ENCODE results near the gene GARS1.
"Not testable (repeated sequence)": the region's sequence is repeated elsewhere in the genome, so short reads cannot be mapped to it uniquely, and the experiment has no call there.

Gene GARS1

DNA sequence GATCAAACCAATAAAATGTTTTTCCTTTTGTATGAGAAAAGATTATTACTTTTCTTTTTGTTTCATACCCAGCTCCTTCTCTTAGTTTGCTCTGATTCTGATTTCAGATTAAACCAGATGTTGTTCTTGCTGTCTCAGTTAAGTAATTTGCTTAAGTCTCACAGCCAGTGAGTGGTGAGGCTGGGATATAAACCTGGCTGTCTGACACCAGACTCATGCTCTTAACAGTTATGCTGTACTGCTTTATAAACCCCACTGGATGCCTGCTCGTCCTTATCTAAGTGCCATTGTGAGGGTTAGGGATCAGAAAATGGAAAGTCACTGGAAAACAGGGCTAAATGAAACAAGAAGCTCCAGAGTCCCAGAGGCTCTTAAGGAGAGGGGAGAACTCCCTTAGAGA lies 24.3 kb downstream of the GARS1 start:
- no peak for DNase-seq

DNA sequence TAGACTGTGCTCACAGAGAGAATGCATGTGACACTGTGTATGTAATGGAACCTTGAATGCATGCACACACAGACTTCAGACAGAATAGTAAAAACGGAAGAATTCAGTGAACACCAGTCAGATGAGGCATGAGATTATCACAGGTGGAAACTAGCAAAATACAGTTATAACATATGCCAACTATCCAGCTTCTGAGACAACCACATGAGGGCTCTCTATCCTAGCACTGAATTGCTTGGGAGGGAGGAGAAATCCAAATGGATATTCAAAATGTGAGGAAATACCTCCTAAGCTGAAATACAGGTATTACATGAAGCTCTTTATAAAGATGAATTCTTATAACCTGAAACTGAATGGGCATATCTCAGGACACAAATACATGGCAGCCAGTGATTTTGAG lies 30.6 kb downstream of the GARS1 start:
- no peak for DNase-seq

DNA sequence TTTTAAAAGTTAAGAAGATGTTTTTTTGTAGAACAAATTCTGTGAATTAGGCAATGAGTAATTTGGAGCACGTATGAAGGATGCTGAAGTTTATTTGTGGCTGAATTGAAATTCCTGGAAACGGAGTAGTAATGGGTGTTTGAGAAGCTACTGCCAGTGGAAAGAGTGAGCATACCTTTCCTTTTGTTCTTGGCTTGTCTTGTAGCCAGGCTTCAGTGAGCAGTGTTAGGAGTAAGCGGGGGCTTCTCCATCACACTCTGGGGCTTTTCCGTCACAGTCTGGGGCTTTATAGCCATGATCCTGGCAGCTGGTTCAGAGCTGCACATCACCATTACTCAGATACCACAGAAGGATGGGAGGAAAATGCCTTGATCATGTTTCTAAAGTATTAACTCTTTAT lies 32.3 kb downstream of the GARS1 start:
- DNase-seq = no peak

DNA sequence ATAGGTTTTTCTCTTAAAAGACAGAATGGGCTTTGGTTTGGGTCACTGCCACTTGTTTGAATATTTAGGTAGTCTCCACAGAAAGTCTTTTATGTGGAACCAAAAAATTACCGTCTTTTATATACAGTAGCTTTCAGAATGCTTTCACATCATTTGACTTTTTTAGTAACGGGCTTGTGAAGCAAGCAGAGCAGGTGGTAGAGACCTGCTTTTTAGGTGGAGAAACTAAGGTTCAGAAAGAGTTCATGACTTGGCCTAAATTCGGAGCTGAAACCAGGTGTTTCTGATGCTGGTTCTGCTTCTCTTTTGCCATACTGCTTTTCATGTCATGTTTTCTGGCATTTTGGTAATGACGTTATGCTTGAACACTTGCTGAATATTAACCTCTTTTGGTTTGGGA lies 36.3 kb downstream of the GARS1 start:
- no peak for DNase-seq

DNA sequence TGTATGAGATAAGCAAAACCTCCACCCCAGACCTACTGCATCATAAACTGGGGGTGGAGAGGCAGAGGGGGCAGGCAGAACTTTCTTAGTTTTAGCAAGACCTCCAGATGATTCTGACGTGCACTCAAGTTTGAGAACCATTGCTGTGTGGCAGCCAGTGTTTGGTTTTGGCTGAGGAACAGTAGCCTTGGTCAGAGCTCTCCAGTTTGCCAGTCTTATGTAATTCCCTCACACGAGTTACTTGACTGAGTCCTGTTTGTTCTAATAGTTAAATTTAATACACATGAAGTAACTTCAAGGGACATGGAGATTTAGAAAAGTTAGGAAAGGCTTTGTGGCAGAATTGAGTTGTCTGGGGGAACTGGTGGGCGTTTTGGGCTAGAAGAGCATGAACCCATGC lies 38.5 kb downstream of the GARS1 start:
- no peak for DNase-seq

DNA sequence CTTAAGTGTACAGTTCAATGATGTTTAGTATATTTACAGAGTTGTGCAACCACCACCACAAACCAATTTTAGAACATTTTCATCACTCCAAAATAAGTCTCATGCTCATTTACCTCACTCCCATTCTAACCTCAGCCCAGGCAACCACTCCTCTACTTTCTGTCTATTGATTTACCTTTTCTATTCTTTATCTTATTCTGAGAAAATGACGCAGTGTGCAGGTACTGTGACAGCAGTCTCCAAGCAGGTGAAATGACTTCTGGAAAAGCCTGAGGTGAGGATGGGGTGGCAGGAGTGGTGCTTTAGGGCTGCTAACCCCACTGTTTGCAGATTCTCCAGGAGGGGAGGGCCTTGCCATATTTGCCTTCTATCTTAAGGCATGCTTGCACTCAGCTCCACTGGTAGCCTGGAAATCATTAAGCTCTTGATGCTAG lies 39.5 kb downstream of the GARS1 start:
- no peak for DNase-seq

DNA sequence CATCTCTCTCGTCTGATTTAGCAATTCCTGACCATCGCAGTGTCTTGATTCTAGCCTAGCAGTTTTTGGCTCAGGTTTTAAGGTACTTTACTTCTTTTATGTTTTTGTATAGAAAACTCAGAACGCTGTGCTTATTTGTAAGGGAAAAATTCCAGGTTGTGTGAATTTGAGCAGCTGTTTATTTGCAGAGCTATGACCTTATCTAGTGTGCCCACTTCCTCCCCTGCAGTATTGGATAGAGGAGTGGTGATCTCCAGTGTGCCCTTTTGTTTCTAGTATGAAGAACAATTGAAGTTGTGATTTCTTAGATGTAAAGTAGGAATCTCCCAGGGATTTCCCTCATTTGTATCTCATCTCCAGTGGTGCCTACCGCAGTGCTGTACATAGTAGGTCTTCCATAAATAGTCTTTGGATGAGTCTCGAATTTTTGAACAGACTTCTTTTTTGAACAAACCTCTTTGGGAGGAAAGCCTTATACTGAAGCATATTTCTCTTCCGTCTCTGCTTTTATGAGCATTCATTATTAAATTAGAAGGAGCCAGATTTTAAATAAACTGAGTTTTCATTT lies 40.0 kb downstream of the GARS1 start:
- no peak for DNase-seq

DNA sequence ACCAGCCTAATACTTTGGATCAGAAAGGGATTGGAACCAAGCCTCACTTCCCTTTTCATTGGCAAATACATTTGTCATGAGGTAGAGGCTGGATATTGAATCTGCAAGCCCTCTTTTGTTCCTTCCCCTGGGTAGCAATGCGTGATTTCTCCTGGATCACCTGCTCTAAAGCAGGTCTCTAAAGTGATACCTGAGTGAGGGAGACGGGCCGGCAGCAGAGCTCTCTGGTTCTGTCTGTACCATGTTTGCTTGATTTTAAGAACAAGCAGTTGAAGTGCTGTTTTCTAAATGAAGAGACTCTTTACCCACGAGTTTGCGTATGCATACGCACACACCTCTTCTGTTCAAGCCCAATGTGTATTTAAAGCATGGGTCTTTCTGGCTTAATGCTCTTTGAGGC lies 41.1 kb downstream of the GARS1 start:
- DNase-seq = no peak

DNA sequence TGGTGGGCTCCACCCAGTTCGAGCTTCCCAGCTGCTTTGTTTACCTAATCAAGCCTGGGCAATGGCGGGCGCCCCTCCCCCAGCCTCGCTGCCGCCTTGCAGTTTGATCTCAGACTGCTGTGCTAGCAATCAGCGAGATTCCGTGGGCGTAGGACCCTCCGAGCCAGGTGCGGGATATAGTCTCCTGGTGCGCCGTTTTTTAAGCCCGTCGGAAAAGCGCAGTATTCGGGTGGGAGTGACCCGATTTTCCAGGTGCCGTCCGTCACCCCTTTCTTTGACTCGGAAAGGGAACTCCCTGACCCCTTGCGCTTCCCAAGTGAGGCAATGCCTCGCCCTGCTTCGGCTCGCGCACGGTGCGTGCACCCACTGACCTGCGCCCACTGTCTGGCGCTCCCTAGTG lies 47.6 kb downstream of the GARS1 start:
- not testable (repeated sequence) for DNase-seq

DNA sequence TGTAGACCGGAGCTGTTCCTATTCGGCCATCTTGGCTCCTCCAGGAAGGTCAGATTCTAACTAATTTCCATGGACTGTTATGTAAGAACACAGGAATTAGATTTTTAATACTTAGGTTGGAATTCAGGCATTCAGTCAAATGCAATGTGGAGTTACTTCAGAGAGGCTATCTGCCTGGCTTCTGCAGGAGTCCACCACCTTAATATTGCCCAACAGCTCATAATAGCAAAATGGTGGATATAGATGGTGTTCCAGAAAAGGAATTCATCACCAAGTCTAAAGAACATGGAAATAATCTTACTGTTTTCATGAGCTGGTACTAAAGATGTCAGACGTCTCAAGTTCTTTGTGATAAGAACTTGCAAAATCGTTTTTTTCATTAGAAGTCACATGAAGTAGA lies 48.1 kb downstream of the GARS1 start:
- DNase-seq = no peak

DNA sequence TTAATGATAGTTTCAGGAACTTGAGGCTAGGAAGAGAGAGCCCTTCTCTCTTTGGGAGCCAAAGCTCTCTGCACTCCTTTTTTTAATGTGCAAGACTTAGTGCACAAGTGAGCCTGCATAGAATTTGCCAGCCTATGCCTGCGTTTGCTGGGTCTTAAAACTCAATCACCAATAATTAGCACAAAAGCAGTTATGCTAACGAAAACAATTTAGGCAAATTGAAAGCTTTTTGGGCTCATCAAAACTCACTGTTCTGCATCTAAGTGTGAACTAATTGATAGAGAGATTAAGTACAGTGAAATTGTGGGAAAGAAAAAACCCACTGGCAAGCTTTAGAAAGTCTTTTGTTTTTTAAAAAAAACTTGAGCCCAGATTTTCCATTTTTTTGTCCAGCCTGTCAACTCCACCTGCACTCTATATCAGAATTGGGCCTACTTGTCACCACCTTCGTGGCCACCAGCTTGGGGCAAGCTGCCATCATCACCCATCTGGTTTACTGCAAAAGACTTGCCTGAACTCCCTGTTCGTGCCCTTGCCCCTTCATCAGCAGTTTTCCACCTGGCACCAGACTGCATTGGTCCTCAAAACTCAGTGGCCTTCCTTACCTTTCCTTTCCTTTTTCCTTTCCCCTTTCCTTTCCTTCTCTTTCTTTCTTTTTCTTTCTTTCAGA lies 49.7 kb downstream of the GARS1 start:
- DNase-seq = no peak

DNA sequence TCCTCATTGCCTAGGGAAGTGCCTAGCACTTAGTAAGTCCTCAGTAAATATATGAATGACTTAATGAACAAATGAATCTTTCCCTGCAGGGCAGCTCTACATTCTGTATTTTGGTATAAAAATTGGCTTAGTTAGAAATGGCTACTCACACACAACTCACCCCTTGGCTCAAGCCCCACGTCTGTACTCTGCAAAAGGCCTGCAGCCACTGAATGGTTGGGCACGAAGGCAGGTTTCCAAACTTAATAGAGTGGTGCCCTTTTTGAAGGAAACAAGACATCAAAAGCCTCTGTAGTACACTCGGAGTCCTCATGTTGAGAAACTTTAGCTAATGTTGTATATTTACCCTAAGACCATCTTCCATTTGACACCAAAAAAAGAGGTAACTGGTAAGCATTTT lies 51.0 kb downstream of the GARS1 start:
- DNase-seq = no peak

DNA sequence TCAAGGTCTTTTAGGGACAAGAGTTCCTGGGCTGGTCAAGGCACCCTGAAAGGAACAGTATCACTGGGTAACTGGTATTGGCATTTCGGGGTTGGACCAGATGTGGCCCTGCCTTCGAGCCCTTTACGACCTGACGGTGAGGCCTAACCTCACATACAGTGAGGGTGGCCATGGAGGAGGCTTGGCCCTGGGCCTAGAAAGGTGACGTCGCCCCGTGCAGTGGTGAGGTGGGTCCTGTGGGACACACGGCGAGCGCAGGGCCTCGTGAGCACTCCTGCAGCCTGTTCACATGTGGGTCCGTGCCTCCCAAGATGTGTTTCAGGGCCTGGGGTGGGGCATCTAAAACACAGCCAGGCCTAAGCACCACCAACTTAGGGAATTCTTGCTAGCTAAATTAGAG lies 51.5 kb downstream of the GARS1 start:
- no peak for DNase-seq

DNA sequence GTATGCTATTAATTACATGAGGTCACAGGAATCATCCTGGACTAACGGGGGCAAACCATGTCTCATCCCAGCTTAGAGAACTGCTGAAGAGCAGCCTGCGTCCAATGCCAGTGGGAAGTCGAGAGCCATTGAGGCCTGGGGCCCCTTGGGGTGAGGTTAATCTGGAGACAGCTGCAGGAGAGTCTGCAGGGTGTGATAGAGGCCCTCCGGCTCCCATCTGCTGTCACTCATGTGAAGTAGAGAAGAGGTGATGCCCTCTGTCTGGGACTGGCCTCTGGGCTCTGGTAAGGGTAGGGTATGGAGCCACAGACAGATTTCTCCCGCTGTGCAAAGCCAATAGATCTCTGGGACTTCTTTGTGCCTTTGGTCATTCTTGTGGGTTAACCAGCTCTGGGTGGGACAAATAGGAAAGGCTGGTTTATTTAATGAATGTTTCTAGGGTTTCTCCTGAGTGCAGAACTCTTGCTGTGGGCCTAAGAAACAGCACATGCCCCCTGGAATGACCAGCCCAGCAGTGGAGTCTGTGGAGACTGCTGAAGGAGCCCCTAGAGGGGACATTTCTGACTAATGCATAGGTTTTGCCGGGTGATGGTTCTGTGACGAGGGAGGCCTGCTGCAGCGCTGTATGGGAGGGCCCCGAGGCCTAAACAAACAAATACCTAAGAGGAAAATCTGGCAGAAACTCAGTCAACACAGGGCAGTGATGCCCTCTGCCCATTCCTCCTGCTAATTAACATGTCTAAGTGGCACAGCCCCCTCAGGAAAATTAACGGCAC lies 53.1 kb downstream of the GARS1 start:
- no peak for DNase-seq

DNA sequence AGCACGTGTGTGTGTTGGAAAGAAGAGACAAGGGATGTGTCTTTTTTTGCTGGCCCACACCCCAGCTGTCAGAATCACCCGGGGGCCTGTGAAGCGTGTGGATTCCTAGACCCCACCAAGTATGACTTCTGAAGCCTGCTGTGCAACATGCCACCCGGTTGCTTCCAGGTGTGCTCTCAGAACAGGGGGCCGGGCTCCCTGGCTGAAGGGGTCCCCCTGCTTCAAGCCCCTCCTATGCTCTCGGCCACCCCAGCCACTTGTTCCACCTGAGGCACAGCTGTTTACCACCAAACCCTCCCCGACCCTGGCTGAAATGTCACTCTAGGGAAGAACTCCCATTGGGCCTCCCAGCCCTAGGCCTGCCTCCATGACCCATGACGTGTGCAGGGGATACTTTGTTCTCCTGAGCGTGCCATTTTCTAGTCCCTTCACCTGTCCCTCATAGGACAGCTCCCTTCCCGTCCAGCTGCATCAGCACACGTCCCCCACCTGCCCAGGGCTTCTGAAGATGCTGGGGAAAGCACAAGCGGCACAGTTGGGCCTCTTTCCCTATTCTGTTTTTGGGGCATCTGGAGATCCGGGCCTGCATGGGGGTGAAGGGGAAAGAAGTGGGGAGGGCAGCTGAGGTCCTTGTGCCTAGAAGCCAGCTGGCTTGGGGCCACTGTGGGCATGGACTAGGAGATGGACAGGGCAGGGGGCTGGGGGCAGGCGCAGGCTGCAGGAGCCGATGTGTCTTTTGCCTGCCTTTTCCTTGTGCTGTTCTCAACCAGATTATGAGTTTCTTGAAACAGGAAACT lies 54.3 kb downstream of the GARS1 start:
- DNase-seq = no peak

DNA sequence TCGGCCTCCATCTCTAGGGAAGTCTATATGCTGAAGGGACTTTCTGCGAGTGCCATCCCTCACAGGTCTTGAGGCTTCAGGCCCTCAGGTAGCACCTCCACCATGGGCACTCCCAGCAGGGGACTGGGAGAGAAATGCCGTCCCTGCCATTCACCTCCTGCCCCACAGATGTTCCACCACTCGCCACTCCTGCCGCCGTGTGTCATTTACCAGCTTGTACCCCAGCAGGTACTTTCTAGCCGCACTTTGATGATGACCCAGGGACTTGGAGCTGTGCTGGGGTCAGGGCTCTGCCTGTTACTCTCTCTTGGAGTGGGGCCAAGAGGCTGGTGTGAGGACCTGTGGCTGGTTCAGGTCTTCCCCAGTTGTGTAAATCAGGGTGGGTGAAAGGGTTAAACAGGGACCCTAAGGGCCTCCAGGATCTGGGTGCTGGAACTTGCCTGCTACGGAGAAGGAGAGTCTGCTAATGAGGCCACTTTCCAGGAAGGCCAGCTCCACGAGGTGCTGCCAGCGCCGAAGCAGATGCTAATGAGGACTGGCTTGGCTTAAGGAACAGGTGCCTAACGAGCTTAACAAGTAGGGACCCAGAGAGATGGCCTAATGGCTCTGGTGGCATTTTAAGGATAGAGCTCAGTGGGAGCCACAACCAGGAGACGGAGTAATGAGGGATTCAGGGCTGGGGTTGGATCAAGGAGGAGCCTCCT lies 55.2 kb downstream of the GARS1 start:
- no peak for DNase-seq

DNA sequence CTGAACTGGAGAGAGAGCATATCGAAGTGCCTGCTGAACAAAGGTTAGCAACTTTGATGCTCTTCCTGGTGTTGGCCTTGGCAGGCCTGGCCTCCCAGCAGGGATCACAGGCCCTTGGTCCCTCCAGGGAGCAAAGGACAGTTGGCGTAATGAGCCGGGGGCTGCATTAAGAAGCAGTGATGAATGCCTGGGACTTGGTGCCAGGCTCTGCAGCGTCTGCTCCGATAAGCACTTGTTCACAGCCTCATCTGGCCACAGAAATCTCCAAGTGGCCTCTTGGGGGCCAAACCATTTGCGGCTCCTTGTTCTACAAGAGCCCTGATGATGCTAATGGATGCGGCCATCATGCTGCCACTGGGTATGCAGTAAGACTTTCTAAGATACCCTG lies 55.7 kb downstream of the GARS1 start:
- DNase-seq = no peak

DNA sequence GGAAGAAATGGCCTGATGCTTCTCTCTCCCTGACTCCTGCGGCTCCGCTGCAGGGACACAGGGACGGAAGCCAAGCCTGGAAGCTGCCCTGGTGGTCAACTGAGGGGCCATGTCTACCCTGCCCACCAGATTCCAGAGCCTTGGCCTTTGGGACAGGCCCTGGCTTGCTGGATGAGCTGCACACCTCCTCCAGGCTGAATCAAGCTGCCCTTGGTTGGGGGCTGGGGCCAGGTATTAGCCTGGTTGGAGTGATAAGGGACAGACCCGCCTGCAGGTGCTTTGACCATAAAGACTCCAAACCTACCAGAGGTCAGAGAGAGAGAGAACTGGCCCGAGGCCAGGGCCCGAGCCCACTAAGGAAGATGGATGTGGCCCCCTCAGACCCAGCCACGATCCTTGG lies 57.5 kb downstream of the GARS1 start:
- no peak for DNase-seq

DNA sequence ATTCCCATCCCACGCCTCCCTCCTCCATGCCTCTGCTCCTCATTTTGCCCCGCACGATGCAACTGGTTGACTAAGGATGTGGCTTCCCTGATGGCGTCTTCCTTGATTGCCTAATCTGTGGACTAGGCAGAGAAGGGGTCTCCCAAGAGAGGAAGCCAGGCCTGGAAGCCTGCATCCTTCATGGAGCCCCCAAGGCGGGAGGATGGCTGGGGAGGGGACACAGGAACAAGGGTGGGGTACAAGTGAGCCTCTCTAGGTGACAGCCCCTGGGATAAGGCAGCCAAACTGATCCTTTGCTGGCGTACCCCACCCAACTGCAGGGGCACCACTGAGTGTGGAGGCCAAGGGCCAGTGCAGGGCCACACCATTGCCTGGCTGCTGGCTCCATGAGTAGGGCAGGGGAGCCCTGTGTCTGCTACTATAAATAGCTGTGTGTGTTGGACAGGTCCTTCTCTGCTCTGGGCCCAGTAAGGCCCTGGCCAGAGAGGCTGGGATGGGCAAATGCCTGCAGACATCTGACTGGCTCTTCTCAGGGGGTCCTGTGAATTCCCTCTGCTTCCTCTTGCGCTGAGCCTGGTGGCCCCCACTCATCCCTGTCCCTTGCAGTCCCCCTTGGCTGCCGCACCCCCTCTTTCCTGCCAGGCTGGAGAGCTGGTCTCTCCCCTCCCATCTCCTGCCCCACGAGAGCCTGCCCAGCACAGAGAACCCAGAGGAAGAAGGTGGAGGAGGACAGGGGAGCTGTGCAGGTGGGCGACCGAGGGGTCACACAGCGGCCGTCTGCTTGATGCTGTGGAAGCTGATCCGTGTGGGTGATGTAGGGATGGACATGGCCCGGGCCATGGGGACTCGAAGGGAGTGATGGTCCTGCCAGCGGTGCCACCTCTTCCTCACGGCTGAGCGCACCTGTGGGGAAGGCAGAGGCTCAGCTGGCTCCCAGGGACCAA lies 58.3 kb downstream of the GARS1 start:
- no peak for DNase-seq
